ENCODE measurements around the gene PPP1R1A.

The PPP1R1A gene, protein sequence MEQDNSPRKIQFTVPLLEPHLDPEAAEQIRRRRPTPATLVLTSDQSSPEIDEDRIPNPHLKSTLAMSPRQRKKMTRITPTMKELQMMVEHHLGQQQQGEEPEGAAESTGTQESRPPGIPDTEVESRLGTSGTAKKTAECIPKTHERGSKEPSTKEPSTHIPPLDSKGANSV

DNA sequence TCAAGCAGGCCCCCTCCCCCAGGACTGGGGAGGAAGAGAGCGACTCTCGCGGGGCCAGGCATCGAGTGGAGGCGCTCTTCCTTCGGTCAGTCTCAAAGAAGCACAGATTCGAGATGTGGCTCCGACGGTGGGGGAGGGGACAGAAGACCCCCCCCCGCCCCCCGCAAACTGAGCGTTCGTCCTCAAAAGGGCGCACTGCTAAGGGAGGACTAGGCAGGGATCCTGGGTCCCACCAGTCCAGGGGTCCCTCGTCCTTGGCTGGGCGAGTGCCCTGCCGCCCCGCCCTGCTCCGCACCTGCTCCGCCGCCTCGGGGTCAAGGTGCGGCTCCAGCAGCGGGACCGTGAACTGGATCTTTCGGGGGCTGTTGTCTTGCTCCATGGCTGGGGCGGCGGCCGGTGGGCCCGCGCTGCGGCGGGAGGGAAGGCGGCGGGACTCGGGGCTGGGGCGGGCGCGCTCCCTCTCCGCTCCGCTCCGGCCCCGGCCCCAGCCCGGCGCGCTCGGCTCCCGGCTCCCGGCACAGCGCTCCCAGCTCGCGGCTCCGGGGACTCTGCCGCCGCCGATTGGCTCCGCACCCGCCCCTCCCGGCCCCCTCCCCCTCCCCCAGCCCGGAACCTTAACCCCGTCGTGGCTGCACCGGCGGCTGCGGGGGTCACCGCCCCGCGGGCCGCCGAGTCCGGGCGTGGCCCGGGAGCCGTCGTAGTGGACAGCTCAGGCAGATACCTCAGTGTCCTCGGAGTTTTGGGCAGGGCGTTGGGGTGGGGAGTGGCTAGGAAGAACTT is at the start of gene PPP1R1A:
Gene PPP1R1A (minus strand): TSS at position 550 of the 780 bp plus-strand sequence. CDS start 171 bp downstream, at position 379.
- DNase-seq (ENCODE audit: low spot score), result no peak

DNA sequence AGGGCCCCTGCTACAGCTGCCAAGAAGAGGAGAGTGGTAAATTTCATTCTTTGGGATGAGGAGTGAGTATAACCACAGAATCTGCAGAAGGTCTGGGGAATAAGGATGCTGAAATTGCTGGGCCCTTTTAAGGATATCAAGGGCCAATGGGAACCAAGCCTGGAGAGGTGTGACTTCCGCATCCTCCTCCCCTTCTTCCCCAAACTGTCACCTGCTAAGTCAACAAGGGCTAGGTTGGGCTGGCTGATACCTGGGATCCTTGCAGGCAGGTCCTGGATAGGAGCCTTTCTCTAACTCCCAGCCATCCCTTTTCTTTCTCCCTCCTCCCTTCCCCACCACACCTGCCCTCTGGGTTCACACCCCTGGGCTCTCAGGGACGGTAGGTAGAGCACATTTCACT is 46.3 kb upstream of the PPP1R1A start, which contains the start of gene LACRT:
Gene LACRT (minus strand): TSS at position 101 of the 400 bp plus-strand sequence. CDS start 54 bp downstream, at position 47.
- DNase-seq (ENCODE audit: low spot score), result no peak

DNA sequence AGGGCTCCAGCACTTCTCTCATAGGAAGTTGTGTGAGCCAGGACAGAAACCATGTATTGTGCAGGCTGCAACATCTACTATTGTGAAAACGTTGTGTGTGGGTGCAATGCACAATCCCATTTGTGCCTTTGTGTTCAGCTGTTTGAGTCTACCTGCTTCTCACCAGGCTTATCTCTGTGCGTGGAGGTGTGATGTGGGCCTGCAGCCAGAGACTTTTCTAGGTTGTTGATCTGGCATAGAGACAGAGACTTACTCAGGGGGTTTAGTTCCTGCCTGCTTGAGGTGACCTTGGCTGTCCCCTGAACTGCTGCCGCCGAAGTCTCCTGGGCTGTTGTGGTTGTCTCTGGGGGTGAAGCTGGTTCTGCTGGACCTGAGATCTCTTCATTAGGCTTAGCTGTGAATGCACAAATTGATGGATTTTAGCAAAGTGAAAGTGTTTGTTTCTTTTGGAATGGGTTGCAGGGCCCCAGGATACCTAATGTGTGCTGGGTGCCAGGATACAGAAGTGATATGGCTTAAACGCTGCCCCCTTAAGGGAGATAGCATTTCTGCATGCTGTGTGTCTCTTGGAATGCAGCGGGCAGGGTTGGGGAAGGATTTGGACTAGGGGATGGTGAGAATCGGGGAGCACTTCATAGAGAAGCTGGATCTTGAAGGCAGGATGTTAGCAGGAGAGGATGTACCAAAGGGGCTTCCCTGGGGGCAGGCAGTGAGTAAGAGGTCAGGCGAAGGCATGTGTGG is 43.7 kb upstream of the PPP1R1A start:
- no peak for DNase-seq (ENCODE audit: low spot score)

DNA sequence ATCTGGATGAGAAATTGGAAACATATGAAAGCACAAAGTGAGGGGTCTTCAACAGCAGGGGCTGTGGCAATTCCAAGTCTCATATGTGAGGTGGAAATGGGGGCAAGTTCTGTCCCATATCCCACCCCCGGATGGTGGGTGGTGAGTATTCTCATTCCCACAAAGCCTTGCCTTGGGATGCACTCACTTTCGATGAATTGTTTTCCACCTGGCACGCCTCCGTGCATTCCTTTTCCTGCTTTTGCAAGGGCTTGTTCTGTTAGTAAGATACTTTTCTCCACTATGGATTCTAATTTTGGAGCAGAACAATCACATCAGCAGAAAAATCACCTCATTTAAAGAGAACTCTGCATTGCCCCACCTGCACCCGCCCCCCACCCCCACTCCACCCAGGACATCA is 43.1 kb upstream of the PPP1R1A start:
- no peak for DNase-seq (ENCODE audit: low spot score)

DNA sequence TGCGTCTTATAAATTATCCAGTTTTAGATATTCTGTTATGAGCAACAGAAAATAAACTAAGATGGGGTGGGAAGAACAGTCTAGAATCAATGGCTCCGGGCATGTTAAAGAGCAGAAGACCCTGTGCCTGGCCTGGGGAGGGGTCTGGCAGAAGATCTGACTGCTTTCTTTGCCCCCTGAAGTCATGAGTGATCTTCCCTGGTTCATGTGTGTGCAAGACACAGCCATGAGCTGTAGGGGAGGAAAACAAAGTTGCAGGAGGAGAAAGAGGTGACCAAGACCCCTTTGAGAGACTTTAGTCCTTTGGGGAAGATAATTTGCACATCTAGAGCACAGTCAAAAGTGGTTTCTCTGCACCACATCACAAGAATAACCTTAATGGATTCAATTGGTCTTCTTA is 41.5 kb upstream of the PPP1R1A start:
- no peak for DNase-seq (ENCODE audit: low spot score)

DNA sequence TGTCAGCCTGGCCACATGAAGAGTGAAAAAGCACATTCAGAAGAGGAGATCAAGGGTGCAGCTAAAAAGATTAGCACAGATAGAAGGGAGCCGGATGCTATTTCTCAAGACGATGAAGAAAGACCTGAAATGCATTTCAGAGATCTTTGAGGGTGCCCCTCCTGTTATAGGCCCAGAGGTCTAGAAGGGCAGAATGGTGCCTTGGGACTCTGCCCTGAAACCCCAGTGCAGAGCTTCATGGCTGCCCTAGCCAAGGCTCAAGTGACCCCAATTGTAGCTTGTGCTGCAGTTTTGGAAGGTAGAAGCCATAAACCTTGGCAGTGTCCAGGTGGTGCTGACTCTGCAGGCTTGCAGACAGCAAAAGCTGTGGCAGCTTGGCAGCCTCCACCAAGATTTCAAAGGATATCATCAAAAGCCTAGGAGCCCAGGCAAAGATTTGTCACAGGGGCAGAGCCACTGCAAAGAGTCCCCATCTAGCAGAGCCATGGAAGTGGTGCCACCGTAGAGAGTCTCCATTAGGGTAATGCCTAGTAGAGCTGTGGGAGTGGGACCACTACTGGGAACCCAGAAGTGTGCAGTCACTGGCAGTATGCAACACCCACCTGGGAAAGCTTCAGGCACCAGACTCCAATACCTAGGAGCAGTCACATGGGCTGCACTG is 39.9 kb upstream of the PPP1R1A start:
- no peak for DNase-seq (ENCODE audit: low spot score)

DNA sequence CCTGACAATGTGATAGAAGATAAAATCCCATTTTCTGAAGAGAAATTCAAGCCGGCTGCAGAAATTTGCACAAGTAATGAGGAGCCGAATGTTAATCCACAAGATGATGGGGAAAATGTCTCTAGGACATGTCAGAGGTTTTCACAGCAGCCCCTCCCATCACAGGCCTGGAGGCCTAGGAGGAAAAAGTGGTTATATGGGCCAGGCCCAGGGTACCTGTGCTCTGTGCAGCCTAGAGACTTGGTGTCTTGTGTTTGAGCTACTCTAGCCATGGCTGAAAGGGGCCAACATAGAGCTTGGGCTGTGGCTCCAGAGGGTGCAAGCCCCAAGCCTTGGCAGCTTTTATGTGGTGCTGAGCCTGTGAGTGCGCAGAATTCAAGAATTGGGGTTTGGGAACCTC is 38.8 kb upstream of the PPP1R1A start:
- DNase-seq (ENCODE audit: low spot score), result no peak

DNA sequence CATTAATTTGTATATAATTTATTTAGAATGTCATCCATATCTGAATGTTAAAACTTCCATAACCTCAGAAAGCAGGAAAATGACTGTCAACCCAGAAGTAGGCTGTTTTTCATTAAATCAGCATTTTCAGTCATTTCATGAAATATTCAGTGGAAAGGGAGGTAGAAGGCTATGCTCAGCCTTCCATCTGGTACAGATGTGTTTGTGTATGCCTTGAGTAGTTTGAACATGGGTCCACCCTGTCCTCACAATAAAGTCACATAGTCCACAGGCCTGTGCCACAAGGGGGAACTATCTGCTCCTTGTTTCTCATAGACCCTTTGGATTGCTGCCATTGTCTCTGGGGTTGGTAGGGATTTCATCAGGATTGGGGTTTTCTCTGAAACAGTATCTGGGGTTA is 37.1 kb upstream of the PPP1R1A start:
- DNase-seq (ENCODE audit: low spot score), result no peak

DNA sequence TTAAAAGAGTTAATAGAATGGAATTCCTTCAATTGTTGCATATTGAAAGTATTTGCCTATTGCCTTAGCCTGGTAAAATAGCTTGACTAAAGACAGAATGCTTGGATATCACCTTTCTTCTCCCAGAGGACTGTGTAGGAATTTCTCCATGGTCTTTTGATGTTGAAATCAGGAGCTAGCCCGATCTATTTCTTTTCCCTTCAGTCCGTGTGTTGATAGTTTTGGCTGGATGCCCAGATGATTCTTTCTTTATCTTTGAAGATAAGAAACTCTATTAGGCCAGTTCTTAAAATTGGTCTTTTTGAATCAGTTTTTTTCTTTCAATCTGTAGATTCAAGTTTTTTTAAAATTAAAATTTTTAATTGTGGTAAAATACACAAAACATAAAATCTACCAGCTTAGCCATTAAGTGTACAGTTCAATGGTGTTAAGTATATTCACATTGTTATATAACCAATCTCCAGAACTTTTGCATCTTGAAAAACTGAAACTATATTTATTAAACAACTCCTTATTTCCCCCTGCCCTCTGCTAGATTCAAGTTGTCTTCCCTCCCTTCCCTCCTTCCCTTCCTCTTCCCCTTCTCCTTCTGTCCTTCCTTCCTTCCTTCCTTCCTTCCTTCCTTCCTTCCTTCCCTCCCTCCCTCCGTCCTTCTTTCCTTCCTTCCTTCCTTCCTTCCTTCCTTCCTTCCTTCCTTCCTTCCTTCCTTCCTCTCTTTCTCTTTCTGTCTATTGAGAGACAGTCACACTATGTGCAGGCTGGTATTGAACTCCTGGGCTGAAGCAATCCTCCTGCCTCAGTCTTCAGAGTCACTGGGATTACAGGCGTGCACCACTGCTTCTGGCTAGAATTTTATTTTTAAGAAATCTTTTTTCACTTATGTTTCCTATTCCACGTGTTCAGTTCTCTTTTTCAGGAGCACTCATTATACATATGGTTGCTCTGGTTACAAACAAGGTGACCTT is 36.1 kb upstream of the PPP1R1A start:
- no peak for DNase-seq (ENCODE audit: low spot score)

DNA sequence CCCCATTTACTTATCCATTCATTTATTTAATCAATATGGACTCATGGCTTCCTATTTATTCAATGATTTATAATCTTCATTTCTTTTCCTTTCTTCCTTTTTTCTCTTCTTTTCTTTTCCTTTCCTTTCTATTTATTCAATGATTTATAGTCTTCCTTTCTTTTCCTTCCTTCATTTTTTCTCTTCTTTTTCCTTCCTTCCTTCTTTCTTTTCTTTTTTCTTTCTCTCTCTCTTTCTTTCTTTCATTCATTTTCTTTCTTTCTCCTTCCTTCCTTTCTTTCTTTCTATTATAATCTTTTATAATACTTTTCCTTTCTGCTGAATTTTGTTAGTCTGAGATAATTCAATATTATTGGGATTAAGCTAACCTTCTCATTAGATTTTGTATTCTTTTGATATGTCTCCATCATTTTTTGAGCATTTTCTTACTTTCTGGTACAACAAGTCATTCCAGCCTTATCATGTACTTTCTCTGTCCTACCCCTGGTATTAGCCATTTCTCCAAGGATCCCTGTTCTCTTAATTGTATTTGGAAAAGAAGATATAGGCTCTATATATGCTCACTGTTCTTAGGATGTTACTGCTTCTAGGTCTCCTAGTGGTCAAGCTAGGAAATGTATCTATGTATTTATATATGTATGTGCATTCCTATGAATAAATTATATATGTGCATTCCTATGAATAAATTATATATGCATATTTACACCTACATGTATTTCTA is 34.2 kb upstream of the PPP1R1A start:
- DNase-seq (ENCODE audit: low spot score), result no peak

DNA sequence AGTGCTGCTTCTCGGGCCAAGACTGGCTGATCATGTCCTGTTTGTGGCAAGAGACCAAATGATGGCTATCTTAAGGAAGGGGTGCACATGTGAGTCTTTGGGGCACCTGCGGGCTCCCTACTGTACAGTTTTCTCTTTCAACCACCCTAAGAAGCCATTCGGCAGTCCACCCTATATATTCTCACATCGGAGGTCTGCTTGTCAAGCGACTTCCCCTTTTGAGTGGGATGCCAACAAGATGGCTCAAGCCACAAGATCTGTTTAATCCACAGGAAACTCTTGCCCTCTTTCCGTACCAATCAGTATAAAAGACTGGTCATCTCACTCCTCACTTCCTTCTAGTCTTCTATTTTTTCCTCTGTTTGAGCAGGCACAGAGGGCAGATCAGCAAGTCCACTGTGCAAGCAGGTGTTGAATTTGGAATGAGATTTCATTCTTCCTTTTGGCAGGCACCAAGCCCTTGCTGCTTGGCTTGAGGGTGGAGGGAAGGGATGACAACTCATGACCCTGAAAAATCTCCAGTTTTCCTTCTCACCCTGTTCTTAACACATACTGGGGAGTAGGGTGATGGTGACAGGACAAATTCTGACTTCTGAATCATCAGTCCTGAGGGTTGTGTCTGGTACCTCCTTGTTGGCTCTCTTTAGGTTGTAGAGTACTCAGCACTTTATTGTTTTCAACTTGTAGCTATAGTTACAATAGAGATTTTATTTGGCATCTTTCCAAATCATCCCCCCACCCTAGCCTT is 28.6 kb upstream of the PPP1R1A start:
- DNase-seq (ENCODE audit: low spot score), result no peak

DNA sequence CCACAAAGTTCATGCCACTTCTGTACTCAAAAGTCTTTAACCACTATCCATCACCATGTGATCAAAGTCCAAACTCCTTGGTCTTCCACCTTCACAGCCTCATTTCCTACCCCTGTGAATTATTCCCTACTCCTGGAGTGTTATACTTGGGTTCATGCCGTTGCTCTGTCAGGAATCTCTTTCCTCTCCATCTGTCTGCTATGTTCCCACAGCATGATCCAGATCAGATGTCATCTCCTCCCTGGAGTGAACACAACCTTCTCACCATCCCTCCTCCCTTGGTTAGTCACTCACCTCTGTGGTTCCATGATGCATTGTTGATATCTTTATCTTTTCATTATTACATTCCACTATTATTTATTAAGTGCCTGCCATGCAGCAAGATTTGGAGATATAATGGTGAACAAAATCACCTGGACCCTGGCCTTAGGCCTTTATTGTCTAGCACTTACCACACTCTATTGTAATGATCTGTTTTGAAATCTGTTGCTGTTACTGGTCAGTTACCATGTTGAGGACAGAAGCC is 23.8 kb upstream of the PPP1R1A start:
- no peak for DNase-seq (ENCODE audit: low spot score)

DNA sequence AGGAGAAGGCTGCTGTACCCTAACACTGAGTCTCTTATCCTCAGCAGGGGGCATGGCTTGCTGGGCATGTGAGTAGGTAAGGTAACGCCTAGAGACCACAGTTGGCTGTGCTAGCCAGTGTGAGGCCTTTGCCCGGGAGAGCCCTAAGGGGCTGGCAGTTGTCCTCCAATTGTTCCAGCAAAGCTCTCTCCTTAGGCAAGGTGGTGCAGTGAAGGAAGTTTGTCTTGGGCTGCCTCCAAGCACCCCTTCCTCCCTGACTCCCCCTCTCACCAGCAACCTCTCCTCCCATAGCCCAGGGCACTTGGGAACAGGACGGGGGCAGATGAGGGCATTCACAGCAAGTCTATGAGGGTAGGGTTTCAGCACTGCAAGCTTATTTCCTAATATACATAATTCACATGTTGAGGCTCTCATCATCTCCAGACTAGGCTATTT is 23.3 kb upstream of the PPP1R1A start:
- DNase-seq (ENCODE audit: low spot score), result no peak

DNA sequence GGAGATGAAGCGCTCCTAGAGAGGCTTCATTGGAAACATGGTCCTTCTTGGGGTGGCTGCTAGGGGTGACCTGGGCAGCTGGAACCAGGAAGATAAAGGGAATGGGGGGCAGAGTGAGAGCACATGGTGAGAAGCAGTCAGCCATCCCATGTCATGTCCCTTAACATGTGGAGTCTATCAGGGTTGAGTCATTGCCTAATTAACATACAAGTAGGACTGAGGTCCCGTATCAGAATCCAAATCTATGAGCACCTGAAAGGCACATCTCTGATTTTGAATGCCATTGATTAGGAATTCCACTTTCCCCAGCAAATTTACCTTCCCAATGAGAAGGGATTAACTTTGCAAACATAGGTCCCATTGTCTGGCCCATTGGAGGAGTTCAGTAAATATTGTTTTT is 20.3 kb upstream of the PPP1R1A start:
- no peak for DNase-seq (ENCODE audit: low spot score)

DNA sequence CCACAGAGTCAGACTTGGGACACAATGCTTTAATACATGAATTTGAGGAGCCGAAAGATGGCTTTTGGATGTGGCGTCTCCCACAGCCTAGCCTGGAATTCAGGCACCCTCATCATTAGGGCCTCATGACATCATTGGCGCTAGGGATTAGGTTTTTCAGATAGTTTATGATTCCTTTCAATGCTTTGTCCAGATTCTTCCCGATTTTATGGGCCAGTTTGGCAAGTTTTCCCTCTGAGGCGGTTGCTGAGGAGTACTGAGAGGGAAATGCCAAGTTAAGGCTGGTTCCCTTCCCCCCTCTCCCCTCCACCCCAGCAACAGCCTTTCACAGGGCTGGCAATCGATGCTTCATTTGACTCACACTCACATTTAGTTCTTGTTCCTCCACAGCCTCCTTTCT is 19.7 kb upstream of the PPP1R1A start:
- no peak for DNase-seq (ENCODE audit: low spot score)

DNA sequence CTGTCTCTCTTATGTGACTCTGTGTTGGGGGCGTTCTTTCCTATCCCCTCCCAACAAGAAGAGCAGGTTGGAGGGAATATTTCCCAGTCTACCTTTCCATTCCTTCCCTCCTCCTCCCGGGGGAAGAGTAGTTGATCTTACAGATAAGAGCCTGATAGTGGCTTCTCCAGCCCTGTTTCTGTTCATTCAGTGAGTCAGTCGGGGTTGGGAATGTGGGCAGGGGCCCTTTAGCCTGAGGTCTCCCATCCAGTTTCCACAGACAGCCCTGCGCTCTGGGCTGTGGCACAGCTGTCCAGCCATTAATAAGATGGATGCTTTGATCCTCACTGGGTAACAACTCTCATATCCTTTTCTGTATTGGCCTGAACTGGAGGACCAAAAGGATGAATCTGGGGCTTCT is 18.1 kb upstream of the PPP1R1A start:
- DNase-seq (ENCODE audit: low spot score), result no peak

DNA sequence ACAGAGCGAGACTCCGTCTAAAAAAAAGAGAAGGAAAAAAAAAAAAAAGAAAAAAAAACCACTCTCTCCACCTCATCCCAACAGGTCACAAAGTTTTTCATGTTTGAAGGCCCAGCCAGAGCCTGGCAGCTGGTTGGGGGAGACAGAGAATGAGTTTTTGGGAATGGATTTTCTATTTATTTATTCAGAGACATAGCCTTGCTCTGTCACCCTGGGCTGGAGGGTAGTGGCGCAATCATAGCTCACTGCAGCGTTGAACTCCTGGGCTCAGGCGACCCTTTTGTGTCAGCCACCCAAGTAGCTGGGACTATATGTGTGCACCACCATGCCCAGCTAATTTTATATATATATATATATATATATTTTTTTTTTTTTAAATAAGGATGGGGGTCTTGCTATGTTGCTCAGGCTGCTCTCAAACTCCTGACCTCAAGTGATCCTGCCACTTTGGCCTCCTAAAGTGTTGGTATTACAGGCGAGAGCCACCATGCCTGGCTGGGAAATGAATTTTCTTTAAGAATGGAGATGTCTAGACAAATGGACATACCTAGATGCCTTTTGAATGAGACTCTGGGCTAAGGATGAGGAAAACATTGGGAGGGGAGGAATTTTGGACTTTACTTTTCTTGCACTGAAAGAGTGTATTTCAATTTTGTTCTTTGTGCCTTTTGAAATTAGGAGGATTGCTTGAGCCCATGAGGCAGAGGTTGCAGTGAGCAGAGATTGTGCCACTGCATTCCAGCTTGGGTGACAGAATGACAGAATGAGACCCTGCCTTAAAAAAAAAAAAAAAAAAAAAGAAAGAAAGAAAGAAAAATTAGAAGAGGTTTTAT is 16.9 kb upstream of the PPP1R1A start:
- DNase-seq (ENCODE audit: low spot score), result no peak

DNA sequence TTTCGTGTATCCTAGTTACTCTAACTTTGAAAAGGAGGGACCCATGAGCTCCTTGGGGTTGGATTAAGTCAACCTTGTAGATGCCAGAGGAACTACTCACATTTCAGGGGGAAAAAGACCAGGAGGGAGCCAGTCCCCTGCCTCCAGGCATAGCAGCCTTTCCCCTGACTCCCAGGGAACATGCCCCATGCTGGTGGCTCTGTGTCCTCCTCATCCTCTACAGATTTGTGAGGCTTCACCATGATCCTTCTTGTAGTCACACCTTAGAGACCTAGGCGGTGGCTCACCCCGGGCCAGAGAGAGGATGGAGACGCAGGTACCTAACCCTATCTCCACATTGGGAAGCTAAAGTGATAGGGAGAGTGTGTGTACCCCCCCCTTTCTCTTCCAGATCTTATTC is 16.0 kb upstream of the PPP1R1A start:
- DNase-seq (ENCODE audit: low spot score), result no peak

DNA sequence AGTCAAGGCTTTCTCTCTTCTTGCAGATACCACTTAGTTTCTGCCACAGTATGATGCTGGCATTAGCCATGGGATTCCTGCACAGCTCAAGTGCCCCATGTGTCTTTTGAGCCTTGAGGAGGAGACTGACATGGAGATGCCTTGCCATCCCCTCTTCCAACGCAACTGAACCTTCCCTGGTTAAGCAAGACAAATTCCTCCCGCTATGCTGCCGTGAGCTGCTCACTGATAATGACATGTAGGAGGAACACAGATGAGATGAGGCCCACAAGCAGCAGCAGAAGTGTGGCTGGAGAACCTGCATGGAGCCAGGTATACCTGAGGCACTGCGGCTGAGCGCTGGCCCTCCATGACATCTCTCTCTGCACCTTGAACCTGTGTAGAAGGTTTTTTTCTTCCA is 15.4 kb upstream of the PPP1R1A start:
- no peak for DNase-seq (ENCODE audit: low spot score)
